Esophagus muscularis mucosa (tissue), 4 donors: Measurements from ENCODE around the gene ZC3H18. TPM values are rescaled to one million over a fixed set of nuclear protein-coding genes. Genes with fewer than 3 reads are reported as not detected.

Experiments used
- DNase-seq: peaks from one replicate; pipeline ENCODE4 v3.0.0-alpha.2; 2017; ENCODE audit errors: extremely low spot score
- H3K27ac ChIP-seq, 4 donors: fragments of 200-600 bp; sonication (generic); replicated peaks in 1 of 4; 1 replicate in 3 of 4; 2 replicates in 1 of 4; pipeline ENCODE4 v1.5.1; 2016 to 2019; ENCODE audit warnings: mild to moderate bottlenecking in 1 of 4
- H3K27me3 ChIP-seq, 4 donors: fragments of 200-600 bp; sonication (generic); one replicate each; pipeline versions ENCODE4 v1.5.1 to v1.6.0; 2016 to 2019
- H3K36me3 ChIP-seq, 4 donors: fragments of 200-600 bp; sonication (generic); one replicate each; pipeline ENCODE4 v1.5.1; 2016 to 2019
- H3K4me1 ChIP-seq, 4 donors: fragments of 200-600 bp; sonication (generic); one replicate each; pipeline ENCODE4 v1.5.1; 2016 to 2019
- H3K4me3 ChIP-seq, 4 donors: fragments of 200-600 bp; sonication (generic); 1 replicate in 2 of 4; 2 replicates in 2 of 4; pipeline ENCODE4 v1.5.1; 2016 to 2019; ENCODE audit warnings: mild to moderate bottlenecking in 4 of 4, moderate library complexity in 1 of 4
- H3K9me3 ChIP-seq, 4 donors: fragments of 200-600 bp; sonication (generic); 1 replicate in 3 of 4; 2 replicates in 1 of 4; pipeline ENCODE4 v1.5.1; 2016 to 2019
- CTCF ChIP-seq, 3 experiments: fragments of 200-600 bp in 2 of 3; fragments of 450-650 bp in 1 of 3; sonication (generic) in 2 of 3; IDR thresholded peaks; one replicate each; pipeline ENCODE4 v1.5.1; 2017 to 2019; ENCODE audit warnings: antibody characterized with exemption in 3 of 3, mild to moderate bottlenecking in 2 of 3, moderate library complexity in 1 of 3
- EP300 ChIP-seq: sonication (generic); formaldehyde crosslinking; IDR thresholded peaks from one replicate; pipeline ENCODE4 v1.6.1; 2017; ENCODE audit warnings: antibody characterized with exemption
- POLR2A ChIP-seq: fragments of 450-650 bp; IDR thresholded peaks from one replicate; pipeline ENCODE4 v1.6.1; 2017; ENCODE audit warnings: antibody characterized with exemption, moderate library complexity, mild to moderate bottlenecking, low read depth
- POLR2AphosphoS5 ChIP-seq, 2 donors: sonication (generic); formaldehyde crosslinking; IDR thresholded peaks; one replicate each; pipeline ENCODE4 v1.6.1; 2017; ENCODE audit warnings: antibody characterized with exemption in 2 of 2
- WGBS: methylation state at CpG from one replicate; pipeline ENCODE4 v1.1.5; 2018; 5-methylcytosine and 5-hydroxymethylcytosine counted together
- intact Hi-C: fragments of 100-400 bp; cut with DNase I; formaldehyde crosslinking; loops from one replicate; pipeline ENCODE4 v1.15.1; 2023
- total RNA-seq, 4 donors: library from RNA; depleted of rRNA; stranded (reverse); fragments of >200 nt; gene quantifications; one replicate each; pipeline versions ENCODE4 v1.1.0 to v1.2.1, GENCODE V29; 2016

Gene ZC3H18
- total RNA-seq, 4 donors from 2014 or later, result 15.9 to 29.1 (median 26.6) TPM

DNA sequence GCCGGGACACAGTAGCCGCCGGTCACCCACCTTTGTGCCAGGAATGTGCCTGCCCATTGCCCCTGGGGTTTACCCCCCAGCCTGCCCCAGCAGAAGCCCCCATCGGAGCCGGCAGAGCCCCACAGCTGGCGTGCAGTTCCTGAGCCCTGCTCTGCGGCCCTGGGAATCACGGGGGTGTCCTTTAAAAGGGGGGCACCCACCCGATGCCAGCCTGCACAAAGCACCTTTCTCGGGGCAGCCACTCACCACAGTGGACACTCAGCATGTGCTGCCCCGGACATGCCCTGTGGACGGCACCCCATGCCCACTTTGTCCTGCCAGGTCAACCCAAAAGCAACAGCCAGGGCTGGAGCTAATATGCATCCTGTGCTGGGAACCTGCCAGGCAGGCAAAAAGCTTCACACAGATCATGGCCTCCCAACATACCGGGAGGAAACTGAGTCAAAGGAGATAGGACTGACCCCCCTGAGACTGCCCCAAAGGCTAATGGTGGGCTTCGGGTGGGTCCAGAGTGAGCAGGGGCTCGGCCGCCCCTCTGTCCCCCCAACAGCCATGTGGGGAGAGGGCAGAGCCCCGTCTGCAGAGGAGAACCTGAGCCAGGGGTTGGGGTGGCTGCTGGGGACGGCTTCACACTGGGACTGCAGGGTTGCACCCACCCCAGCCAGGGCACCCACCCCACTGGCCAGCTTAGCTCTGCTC is 45.8 kb upstream of the ZC3H18 start:
- peaks cover 0 to 75% (median 14%) of the 10 kb centered on the region in 4 donors for H3K27me3 ChIP-seq
- H3K36me3 ChIP-seq, result peaks cover 0 to 7% (median 2%) of the 10 kb centered on the region in 4 donors
- no peaks in the 10 kb centered on the region for H3K9me3 ChIP-seq
- H3K4me1 ChIP-seq, result peaks cover 25 to 51% (median 35%) of the 10 kb centered on the region in 4 donors
- H3K27ac ChIP-seq, result no peak overlapping the region
- intact Hi-C loops, result no loop called here
- DNase-seq, result no peak
- no peak for TF ChIP-seq CTCF (IDR thresholded peaks at IDR 0.05)
- no peak for TF ChIP-seq POLR2A
- no peak for TF ChIP-seq EP300
- no peak for TF ChIP-seq POLR2AphosphoS5 (IDR thresholded peaks at IDR 0.05)
- 68% methylated on average over 4 of the region's 18 CpGs for WGBS
- no peak overlapping the region for H3K4me3 ChIP-seq

DNA sequence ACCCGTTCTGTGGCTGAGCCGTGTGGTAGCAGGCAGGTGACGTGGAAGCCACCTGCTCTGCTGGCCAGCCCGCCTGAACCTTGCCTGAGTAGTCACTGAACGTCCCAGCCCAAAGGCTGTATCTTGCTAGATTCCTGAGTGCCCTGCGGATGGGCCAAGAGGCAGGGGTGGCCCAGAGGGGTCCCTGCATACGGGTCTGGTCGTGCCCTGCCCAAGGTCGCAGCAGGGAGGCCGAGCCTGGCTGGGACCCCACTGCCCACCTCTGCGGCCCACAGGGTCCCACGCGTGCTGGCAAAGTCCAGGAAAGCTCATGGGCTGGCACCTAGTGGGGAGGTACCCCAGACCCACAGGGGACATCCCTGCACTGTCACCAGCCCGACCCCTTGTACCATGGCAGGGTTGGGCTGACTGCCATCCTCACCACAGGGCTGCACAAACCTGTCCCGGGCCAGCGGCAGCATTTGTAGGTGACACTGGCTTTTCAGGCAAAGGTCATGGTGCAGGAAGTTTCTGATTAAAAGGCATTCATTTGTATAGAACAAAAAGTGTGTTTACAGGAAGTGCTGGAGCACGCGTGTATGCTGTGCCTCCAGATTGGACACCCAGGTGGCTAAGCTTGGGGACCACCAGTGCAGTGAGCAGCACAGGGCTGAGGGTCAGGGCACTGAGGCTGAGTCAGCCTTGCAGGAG is 45.1 kb upstream of the ZC3H18 start:
- no peak overlapping the region for H3K4me3 ChIP-seq
- no peak for DNase-seq

GRCh38 chr16:88525663-88525990 is 44.6 kb upstream of the ZC3H18 start:
- no peak for TF ChIP-seq EP300
- no peak for TF ChIP-seq CTCF (IDR thresholded peaks at IDR 0.05)
- TF ChIP-seq POLR2AphosphoS5 (IDR thresholded peaks at IDR 0.05), result no peak
- no peak for TF ChIP-seq POLR2A
- peaks cover 0 to 63% (median 14%) of the 10 kb centered on the region in 4 donors for H3K27me3 ChIP-seq
- H3K4me1 ChIP-seq, result peaks cover 25 to 51% (median 35%) of the 10 kb centered on the region in 4 donors
- peaks cover 0 to 18% (median 10%) of the 10 kb centered on the region in 4 donors for H3K36me3 ChIP-seq
- DNase-seq, result no peak
- no peak overlapping the region for H3K4me3 ChIP-seq
- WGBS, result 48% methylated on average over 7 of the region's 17 CpGs
- no peaks in the 10 kb centered on the region for H3K9me3 ChIP-seq
- intact Hi-C loops, result no loop called here
- no peak overlapping the region for H3K27ac ChIP-seq

More for the DNA sequence above, 45.1 kb upstream of the ZC3H18 start:
- H3K4me1 ChIP-seq, result peaks cover 25 to 51% (median 35%) of the 10 kb centered on the region in 4 donors
- WGBS, result 60% methylated on average over 9 of the region's 18 CpGs
- TF ChIP-seq POLR2AphosphoS5 (IDR thresholded peaks at IDR 0.05) (no peak), POLR2A (no peak), CTCF (IDR thresholded peaks at IDR 0.05) (no peak), EP300 (no peak)
- no peaks in the 10 kb centered on the region for H3K9me3 ChIP-seq
- H3K27ac ChIP-seq, result no peak overlapping the region
- intact Hi-C loops, result no loop called here
- H3K27me3 ChIP-seq, result peaks cover 0 to 68% (median 14%) of the 10 kb centered on the region in 4 donors
- H3K36me3 ChIP-seq, result peaks cover 0 to 14% (median 7%) of the 10 kb centered on the region in 4 donors

DNA sequence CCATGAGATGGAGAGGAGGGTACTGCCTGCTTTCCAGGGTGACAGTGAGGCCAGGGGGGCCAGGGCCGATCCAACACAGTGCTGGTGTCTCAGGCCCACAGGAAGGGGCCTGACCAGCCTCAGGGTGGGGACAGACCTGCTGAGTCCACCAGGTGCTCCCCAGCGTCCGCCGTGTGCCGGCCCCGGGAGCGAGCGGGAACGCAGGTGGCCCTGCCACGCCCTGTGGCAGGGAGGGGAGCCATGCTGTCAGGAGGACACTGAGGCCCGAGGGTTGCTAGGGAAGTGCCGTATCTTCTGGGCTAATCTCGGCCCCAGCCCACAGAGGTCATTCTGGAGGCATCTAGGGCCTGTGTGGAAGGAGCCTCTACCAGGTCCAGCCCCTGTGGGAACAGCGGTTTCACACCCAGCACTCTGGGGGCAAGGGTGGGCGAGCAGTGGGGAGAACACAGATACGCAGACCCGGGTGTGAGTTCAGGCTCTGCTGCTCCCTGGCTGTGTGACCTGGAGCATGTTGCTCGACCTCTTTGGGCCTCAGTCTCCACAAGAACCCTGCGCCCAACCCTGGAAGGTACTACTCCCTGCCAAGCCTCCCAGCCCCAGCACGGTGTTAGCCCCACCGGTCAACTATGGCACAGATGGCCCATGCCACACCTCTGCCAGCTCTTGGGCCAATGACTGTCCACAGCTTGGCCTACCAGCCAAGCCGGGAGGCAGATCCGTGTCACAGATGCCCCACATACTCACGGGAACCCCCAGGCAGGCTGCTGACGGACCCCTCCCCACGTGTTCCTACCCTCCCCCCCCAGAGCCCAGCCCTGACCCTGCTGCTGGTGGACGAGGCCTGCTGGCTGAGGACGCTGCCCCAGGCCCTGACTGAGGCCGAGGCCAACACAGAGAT is 43.9 kb upstream of the ZC3H18 start:
- H3K27ac ChIP-seq, result peak overlapping the region in 1 of 4 donors; percentile 18
- WGBS, result 61% methylated on average over 11 of the region's 29 CpGs
- no peak for DNase-seq
- no peak overlapping the region for H3K4me3 ChIP-seq
- H3K36me3 ChIP-seq, result peaks cover 0 to 18% (median 10%) of the 10 kb centered on the region in 4 donors
- TF ChIP-seq POLR2AphosphoS5 (IDR thresholded peaks at IDR 0.05) (no peak), EP300 (no peak), POLR2A (no peak), CTCF (IDR thresholded peaks at IDR 0.05) (no peak)
- H3K4me1 ChIP-seq, result peaks cover 25 to 51% (median 35%) of the 10 kb centered on the region in 4 donors
- H3K9me3 ChIP-seq, result no peaks in the 10 kb centered on the region
- H3K27me3 ChIP-seq, result peaks cover 0 to 57% (median 14%) of the 10 kb centered on the region in 4 donors
- intact Hi-C loops, result no loop called here
